SK-N-MC (cell line): ENCODE measurements around the gene DCBLD1.

Source experiments
- DNase-seq: peaks from one replicate; pipeline ENCODE4 v3.0.0-alpha.2; 2011; ENCODE audit warnings: low read depth, low spot score
- H3K27ac ChIP-seq: fragments of 200-600 bp; sonication (generic); 2 replicates; pipeline ENCODE4 v1.5.1; 2016; ENCODE audit warnings: mixed run types
- H3K36me3 ChIP-seq: fragments of 200-600 bp; sonication (generic); 2 replicates; pipeline ENCODE4 v1.6.1; 2017; ENCODE audit warnings: antibody characterized with exemption, low read length, mixed read lengths; ENCODE audit not compliant: insufficient read depth
- H3K4me3 ChIP-seq: fragments of 200-600 bp; sonication (generic); 2 replicates; pipeline ENCODE4 v1.5.1; 2016
- H3K9ac ChIP-seq: fragments of 200-600 bp; sonication (generic); 2 replicates; pipeline ENCODE4 v1.8.0; 2017; ENCODE audit warnings: mixed run types, mixed read lengths; ENCODE audit not compliant: insufficient read length
- H3K9me3 ChIP-seq: fragments of 200-600 bp; sonication (generic); 2 replicates; pipeline ENCODE4 v1.6.1; 2017; ENCODE audit warnings: low read depth, mild to moderate bottlenecking, antibody characterized with exemption, low read length, moderate library complexity, mixed read lengths
- EZH2 ChIP-seq: fragments of 200-600 bp; sonication (generic); IDR thresholded peaks from one replicate; pipeline ENCODE4 v1.6.1; 2017; ENCODE audit warnings: antibody characterized with exemption
- FOXP2 ChIP-seq: optimal IDR thresholded peaks from 2 replicates; pipeline ENCODE3; 2011; ENCODE audit warnings: mild to moderate bottlenecking, moderate library complexity; ENCODE audit not compliant: insufficient read depth; ENCODE audit errors: extremely low read length, control extremely low read depth
- POLR2AphosphoS5 ChIP-seq: IDR thresholded peaks from 2 replicates; pipeline ENCODE4 v1.6.1; 2012; ENCODE audit warnings: mild to moderate bottlenecking, low read depth, low read length, borderline replicate concordance

Gene DCBLD1

GRCh38 chr6:117530467-117531242 lies 48.2 kb downstream of the DCBLD1 start:
- H3K9ac ChIP-seq, result peak overlapping the region; percentile 8
- no peaks in the 10 kb centered on the region for H3K9me3 ChIP-seq
- peak overlapping the region; percentile 76 for H3K27ac ChIP-seq
- no peak for DNase-seq
- TF ChIP-seq POLR2AphosphoS5 (no peak), EZH2 (no peak), FOXP2 (no peak)
- no peaks in the 10 kb centered on the region for H3K36me3 ChIP-seq
- H3K4me3 ChIP-seq, result peak overlapping the region; percentile 42

- peak; percentile 14 for DNase-seq
- no peaks in the 10 kb centered on the region for H3K36me3 ChIP-seq
- no peak for TF ChIP-seq FOXP2
- no peak for TF ChIP-seq EZH2
- H3K27ac ChIP-seq, result peak overlapping the region; percentile 76
- H3K9ac ChIP-seq, result peak overlapping the region; percentile 8
- peak overlapping the region; percentile 42 for H3K4me3 ChIP-seq
- H3K9me3 ChIP-seq, result no peaks in the 10 kb centered on the region
Observed at GRCh38 chr6:117531346-117531745, 48.9 kb downstream of the DCBLD1 start.

GRCh38 chr6:117531809-117532725 lies 49.6 kb downstream of the DCBLD1 start:
- TF ChIP-seq FOXP2 (no peak), EZH2 (no peak), POLR2AphosphoS5 (no peak)
- no peak overlapping the region for H3K9ac ChIP-seq
- H3K9me3 ChIP-seq, result no peaks in the 10 kb centered on the region
- DNase-seq, result no peak
- H3K4me3 ChIP-seq, result peak overlapping the region; percentile 42
- peak overlapping the region; percentile 76; the same call in 1 of the 2 replicates for H3K27ac ChIP-seq
- H3K36me3 ChIP-seq, result no peaks in the 10 kb centered on the region

GRCh38 chr6:117533775-117534174 lies 51.3 kb downstream of the DCBLD1 start:
- TF ChIP-seq POLR2AphosphoS5, result no peak
- no peak for TF ChIP-seq FOXP2
- no peak for TF ChIP-seq EZH2
- H3K9ac ChIP-seq, result no peak overlapping the region
- H3K36me3 ChIP-seq, result no peaks in the 10 kb centered on the region
- no peak overlapping the region for H3K27ac ChIP-seq
- DNase-seq, result no peak
- no peak overlapping the region for H3K4me3 ChIP-seq
- H3K9me3 ChIP-seq, result no peaks in the 10 kb centered on the region

- no peak for TF ChIP-seq FOXP2
- TF ChIP-seq EZH2, result no peak
- TF ChIP-seq POLR2AphosphoS5, result no peak
- Histone ChIP-seq H3K4me3 (no peak overlapping the region), H3K27ac (no peak overlapping the region), H3K36me3 (no peaks in the 10 kb centered on the region; the same call in 1 of the 2 replicates), H3K9me3 (no peaks in the 10 kb centered on the region), H3K9ac (no peak overlapping the region)
- DNase-seq, result no peak
Observed at GRCh38 chr6:117534974-117535373, 52.5 kb downstream of the DCBLD1 start.

GRCh38 chr6:117536317-117536716 lies 53.8 kb downstream of the DCBLD1 start:
- no peak overlapping the region for H3K27ac ChIP-seq
- H3K36me3 ChIP-seq, result no peaks in the 10 kb centered on the region; the same call in 1 of the 2 replicates
- H3K9me3 ChIP-seq, result no peaks in the 10 kb centered on the region
- no peak overlapping the region for H3K9ac ChIP-seq
- no peak for DNase-seq
- TF ChIP-seq EZH2 (no peak), POLR2AphosphoS5 (no peak), FOXP2 (no peak)
- no peak overlapping the region for H3K4me3 ChIP-seq

- Histone ChIP-seq H3K27ac (no peak overlapping the region), H3K9ac (no peak overlapping the region), H3K9me3 (no peaks in the 10 kb centered on the region), H3K36me3 (no peaks in the 10 kb centered on the region; the same call in 1 of the 2 replicates), H3K4me3 (no peak overlapping the region)
- no peak for DNase-seq
- TF ChIP-seq POLR2AphosphoS5, result no peak
- TF ChIP-seq FOXP2, result no peak
- TF ChIP-seq EZH2, result no peak
Observed at GRCh38 chr6:117538615-117539014, 56.1 kb downstream of the DCBLD1 start.

- TF ChIP-seq FOXP2 (no peak), EZH2 (no peak), POLR2AphosphoS5 (no peak)
- Histone ChIP-seq H3K9ac (no peak overlapping the region), H3K4me3 (no peak overlapping the region), H3K9me3 (no peaks in the 10 kb centered on the region), H3K27ac (no peak overlapping the region), H3K36me3 (no peaks in the 10 kb centered on the region; the same call in 1 of the 2 replicates)
- no peak for DNase-seq
Observed at GRCh38 chr6:117540670-117541069, 58.2 kb downstream of the DCBLD1 start.
